Measurements from ENCODE around the gene SH3BP4. TPM values are rescaled to one million over a fixed set of nuclear protein-coding genes. Genes with fewer than 3 reads are reported as not detected.
A peak's percentile ranks its signal among the peaks of the same experiment; 100 is the strongest.

The SH3BP4 gene
- total and polyA plus RNA-seq, 2 of the 13 experiments (the other 11 are each of a cell fraction or from before 2014, with no cell fraction given) = 34.6 to 99.1 TPM

- TF ChIP-seq ZNF431 (CRISPR knock-in tag; IDR thresholded peaks at IDR 0.05; ENCODE audit: borderline replicate concordance, low read depth) (no peak), TRAFD1 (CRISPR knock-in tag; IDR thresholded peaks at IDR 0.05; ENCODE audit: borderline replicate concordance) (no peak), ZNF788 (CRISPR knock-in tag; IDR thresholded peaks at IDR 0.05; ENCODE audit: borderline replicate concordance) (peak; percentile 67; the same call in 1 of the 2 replicates), PHB2 (IDR thresholded peaks at IDR 0.05; ENCODE audit: partially characterized antibody) (no peak), ATF1 (CRISPR knock-in tag; IDR thresholded peaks at IDR 0.05) (no peak), TCF7 (IDR thresholded peaks at IDR 0.05; ENCODE audit: low read depth) (no peak), ZFP41 (CRISPR knock-in tag; IDR thresholded peaks at IDR 0.05; ENCODE audit: borderline replicate concordance) (peak; percentile 12; the same call in 1 of the 2 replicates), HNRNPK (IDR thresholded peaks at IDR 0.05; ENCODE audit: low read depth, low read length, poor library complexity, severe bottlenecking) (no peak), HDAC6 (IDR thresholded peaks at IDR 0.05; ENCODE audit: low read depth, low read length) (no peak), CERS6 (CRISPR knock-in tag; IDR thresholded peaks at IDR 0.05) (no peak), ZNF574 (CRISPR knock-in tag; IDR thresholded peaks at IDR 0.05) (peak; percentile 69), ZNF547 (CRISPR knock-in tag; IDR thresholded peaks at IDR 0.05) (no peak; the same call in 1 of the 2 replicates), AHDC1 (CRISPR knock-in tag; IDR thresholded peaks at IDR 0.05; ENCODE audit: borderline replicate concordance) (0 out of 2 replicates have a peak, but pooled peaks have one; percentile 36), ZNF841 (CRISPR knock-in tag; IDR thresholded peaks at IDR 0.05; ENCODE audit: borderline replicate concordance) (no peak), KAT7 (CRISPR knock-in tag; IDR thresholded peaks at IDR 0.05; ENCODE audit: borderline replicate concordance) (no peak), SOX5 (CRISPR knock-in tag; IDR thresholded peaks at IDR 0.05; ENCODE audit: borderline replicate concordance) (peak; percentile 75; the same call in 1 of the 2 replicates), SMAD9 (CRISPR knock-in tag; IDR thresholded peaks at IDR 0.05) (no peak), RBM39 (IDR thresholded peaks at IDR 0.05; ENCODE audit: low read depth, low read length, poor library complexity, severe bottlenecking) (peak; percentile 64), ZNF746 (CRISPR knock-in tag; IDR thresholded peaks at IDR 0.05) (no peak)
Measured at GRCh38 chr2:234977228-234977679, 25.4 kb downstream of the SH3BP4 start (continued).

Data from HepG2 (cell line).